Ramos (cell line): Measurements from ENCODE around the gene SLC6A2.

ENCODE experiments used
- in situ Hi-C: fragments of 300-500 bp; cut with MboI; formaldehyde crosslinking; loops from one replicate; pipeline ENCODE4 v1.14.3; 2022; ENCODE audit warnings: low sequenced_read_pairs; ENCODE audit not compliant: unreplicated experiment

The SLC6A2 gene

DNA sequence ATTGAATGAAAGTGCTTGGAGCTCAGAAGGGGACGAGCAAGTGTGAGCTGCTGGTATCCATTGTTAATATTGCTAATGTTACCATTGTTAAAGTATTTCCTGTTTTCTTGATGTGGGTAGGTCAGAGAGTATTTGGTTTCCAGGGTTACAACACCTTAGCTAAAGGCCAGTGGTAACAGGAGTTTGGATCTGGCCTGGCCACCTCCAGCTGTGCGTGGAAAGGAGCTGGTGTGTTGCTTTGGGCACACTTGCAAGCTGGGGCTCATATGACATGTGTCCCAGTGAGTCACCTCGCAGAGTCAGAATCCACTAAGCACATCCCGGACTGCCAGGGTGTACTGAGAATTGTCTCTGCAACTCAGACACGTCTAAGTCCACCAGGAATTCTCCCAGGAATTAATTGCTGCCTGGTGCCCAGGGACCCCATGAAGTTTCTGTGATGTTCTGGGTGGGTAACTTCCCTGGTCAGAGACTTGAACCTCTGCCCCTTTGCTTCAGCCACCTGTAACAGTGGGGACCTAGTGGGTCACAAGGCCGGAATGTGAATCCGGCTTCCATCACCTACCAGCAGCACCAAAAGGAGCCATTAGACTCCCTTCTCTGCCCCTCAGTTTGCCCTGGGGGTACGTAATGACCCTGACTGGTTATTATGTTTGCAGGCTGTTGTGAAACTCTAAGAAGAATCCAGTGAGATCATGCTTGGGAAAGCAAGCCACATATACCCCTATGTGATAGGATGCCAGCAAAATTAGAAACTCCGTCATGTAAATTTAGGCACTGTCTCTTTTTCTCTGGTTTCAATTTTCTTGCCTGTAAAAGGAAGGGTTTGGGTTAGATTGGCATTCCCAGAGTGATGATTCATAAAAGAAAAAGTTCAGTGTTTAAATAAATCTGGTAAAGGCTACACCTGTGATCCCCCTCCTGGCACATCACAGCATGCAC, 12.8 kb downstream of the SLC6A2 start:
- in situ Hi-C loops: no loop called here

- in situ Hi-C loops: no loop called here
Measured at GRCh38 chr16:55671206-55671973, 15.6 kb downstream of the SLC6A2 start.

DNA sequence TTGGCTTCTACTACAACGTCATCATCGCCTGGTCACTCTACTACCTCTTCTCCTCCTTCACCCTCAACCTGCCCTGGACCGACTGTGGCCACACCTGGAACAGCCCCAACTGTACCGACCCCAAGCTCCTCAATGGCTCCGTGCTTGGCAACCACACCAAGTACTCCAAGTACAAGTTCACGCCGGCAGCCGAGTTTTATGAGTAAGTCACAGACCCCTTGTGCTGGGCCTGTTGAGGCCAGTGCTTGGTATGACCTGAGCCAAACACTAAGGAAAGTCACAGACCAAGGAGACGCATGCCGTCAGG, 16.1 kb downstream of the SLC6A2 start:
- in situ Hi-C loops: no loop called here

DNA sequence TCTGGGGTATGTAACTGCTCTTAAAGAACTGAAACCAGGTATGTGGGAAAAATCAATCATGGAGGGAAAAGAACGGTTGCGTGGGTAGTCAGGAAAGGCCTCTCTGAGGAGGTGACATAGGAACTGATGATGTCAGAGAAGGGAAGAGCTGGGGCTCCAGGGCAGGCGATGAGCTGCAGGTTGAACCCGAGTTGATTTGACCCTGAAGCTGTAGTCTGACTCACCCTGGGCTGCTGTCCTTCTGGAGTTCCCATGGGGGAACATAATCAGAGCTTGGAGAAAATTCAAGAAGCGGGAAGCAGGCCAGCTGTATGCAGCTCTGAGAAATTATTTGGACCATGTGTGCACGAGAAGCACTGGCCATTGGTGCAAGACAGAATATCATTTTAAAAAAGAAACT, 16.7 kb downstream of the SLC6A2 start:
- in situ Hi-C loops: no loop called here

DNA sequence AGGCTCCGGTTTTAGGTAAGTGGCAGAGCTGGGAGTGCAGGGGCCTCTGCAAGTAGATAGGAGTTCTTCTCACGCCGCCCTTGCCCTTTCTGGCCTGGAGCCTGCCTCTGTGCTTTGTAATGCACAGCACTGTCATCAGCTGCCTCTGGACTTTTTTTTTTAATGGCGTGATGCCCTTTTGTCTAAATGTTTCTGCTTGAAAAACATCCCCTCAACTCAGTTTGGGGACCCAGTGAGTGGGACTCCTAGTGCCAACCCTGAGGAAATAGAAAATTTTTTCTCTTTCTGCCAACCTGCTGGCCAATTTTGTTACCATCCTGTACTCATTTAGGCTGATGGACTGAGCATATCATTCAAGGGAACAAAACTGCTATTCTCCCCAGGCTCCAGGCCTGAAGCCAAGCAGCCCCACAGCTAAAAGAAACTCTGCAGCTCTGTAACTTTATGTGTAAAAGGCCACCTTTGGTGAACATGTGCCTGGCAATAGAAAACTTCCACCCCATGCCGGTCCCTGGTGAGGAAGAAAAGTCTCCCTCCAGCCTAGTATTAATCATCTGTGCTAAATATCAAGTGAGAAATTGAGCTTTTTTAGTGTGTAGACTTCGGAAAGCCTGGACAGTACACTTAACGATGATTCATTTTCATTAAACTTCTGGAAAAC, 22.5 kb downstream of the SLC6A2 start:
- in situ Hi-C loops: no loop called here

GRCh38 chr16:55682086-55682485, 26.3 kb downstream of the SLC6A2 start:
- in situ Hi-C loops: no loop called here

GRCh38 chr16:55685973-55686372, 30.2 kb downstream of the SLC6A2 start:
- in situ Hi-C loops: no loop called here

DNA sequence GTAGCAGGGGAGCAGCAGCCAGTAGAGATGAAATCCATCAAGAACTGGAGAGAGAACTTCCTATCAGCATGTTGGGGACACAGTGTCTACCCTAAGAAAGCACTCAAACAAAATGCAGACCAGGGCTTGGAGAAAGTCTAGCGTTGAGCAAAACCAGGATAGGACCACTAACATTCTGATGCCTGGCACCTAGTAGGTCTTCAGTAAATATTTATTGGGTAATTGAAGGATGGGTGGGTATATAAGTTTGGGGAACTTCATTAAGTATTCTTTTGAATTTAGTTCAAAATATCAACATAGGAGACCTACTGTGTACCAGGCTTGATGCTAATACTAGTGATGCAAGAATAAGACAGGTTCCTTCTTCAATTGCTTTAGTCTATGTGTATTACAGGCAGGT, 30.9 kb downstream of the SLC6A2 start:
- in situ Hi-C loops: no loop called here

GRCh38 chr16:55687802-55688201, 32.0 kb downstream of the SLC6A2 start:
- in situ Hi-C loops: no loop called here

DNA sequence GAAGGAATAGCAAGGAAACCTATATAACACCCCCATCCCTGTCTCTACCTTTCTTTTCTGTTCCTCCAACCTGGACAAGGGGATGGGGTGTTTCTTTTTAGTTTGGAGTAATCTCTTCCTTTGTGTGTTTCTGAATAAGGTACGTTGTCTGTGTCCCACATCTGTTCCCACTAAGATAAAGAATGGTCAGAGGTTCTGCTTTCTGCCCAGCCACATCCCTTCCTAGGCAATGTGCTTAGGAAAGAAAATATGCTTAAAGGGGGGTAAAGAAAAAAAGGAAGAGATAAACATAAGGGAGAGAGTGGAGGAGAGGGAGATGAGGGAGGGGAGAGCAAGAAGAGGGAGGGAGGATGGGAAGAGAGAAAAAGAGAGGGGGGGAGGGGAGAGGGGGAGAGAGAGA, 35.1 kb downstream of the SLC6A2 start:
- in situ Hi-C loops: no loop called here

- in situ Hi-C loops: no loop called here
Measured at GRCh38 chr16:55691771-55692170, 36.0 kb downstream of the SLC6A2 start.

- in situ Hi-C loops: no loop called here
Measured at GRCh38 chr16:55695595-55695994, 39.8 kb downstream of the SLC6A2 start.

GRCh38 chr16:55697867-55698266, 42.1 kb downstream of the SLC6A2 start:
- in situ Hi-C loops: no loop called here

DNA sequence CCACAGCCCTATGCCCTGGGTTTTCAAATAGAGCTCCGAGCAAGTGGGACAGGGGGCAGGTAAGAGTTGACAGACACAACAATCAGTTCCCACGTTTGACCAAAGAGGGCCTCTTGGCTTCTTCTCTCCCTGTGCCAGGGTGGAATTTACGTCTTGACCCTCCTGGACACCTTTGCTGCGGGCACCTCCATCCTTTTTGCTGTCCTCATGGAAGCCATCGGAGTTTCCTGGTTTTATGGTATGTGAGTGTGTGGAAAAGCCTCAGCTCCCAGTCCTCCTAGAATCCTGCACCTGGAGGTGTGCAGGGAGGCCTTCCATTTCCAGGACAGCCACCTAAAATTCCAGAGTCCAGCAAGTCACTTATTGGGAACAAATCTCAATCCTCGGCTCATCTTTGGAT, 42.5 kb downstream of the SLC6A2 start:
- in situ Hi-C loops: no loop called here

DNA sequence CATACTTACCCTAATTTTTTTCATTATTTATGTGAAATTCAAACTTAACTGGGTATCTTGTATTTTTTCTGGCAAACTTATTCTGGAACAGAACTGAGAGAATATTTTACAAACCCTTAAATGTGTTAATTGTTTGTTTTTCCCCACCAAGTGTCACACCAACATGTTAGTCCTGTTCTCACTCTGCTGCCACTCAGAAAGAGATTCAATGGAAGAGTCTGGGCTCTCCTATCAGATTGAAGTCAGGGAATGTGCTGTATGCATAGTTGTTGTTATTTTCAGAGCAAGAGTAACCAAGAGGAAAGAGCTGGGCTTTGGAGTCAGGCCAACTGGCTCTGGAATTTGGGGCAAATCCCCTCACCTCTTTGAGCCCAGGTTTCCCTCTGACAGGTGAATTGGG, 43.2 kb downstream of the SLC6A2 start:
- in situ Hi-C loops: no loop called here

DNA sequence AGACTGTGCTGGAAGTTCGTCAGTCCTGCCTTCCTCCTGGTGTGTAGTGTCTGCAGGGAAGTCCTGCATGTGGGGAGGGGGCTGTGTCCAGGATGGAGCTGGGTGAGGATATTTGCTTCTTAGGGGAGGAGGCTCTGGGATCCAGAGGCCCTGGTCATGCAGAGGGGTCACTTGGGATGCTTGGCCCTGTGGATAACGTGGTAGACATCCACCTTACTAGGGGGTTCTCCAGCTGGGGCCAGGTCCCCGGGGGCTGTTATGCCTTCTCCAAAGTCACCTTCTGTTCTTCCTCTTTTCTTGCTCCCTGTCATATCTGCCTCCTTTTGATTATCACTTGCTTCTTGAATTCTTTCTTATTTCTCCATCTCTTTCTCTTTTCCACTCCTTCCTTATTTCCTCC, 43.8 kb downstream of the SLC6A2 start:
- in situ Hi-C loops: loop anchor here (5.0 kb wide), 1 partner anchor 232 kb away; no protein-coding TSS in a partner anchor

- in situ Hi-C loops: loop anchor here (5.0 kb wide), 1 partner anchor 233 kb away; no protein-coding TSS in a partner anchor
Measured at GRCh38 chr16:55700067-55700466, 44.3 kb downstream of the SLC6A2 start.

DNA sequence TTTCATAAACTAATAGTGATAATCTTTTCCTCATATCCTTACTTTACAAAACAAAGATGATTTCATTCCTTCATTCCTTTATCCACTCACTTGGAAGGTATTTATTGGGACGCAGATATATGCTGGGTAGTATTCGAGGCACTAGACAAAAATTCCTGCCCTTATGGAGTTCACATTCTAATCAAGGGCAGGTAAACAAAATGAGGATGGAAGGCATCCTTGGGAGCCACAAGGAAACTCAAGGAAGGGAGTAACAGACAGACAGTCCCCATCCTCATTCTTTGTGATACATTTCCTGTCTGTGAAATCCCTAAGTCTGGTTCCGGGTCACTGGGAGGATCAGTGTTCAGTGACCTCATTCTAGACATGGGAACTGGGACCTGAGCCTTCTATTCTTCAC, 45.2 kb downstream of the SLC6A2 start:
- in situ Hi-C loops: loop anchor here (5.0 kb wide), 1 partner anchor 234 kb away; no protein-coding TSS in a partner anchor

DNA sequence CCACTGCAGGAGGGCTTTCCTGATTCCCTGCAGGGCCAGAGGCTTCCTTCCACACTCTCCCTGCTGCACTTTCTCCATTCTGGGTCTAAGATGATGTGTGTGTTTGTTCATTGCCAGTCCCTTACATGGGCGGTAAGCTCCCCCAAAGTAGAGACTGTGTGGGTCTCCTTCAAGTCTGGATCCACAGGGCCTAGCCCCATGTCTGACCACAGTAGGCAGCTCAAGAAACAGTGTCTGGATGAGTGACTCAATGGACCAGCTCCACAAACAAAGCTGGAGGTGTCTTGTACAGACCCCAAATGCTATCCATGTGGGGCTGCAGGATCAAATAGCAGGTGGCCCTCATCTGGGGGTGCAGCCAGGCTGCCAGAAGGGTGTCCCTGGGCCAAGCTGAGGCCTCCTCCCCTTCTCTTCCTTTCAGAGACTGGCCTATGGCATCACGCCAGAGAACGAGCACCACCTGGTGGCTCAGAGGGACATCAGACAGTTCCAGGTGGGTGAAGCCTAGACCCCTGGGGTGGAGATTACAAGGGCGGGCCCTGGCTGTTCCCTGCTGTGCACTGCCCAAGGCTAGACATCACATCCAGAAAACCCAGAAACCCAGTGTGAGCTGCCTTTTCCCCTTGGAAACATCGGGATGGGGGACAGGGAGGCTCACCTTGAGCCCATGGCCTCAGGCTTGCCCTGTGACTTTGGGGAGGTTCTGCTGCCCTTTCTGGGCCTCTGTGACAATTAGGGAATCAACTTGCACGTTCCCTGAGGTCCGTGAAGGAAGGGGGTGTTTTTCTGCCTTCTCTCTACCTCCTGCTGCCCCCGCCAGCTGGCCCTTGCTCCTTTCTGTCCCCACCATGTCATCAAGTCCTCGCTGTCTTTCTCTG, 45.9 kb downstream of the SLC6A2 start:
- in situ Hi-C loops: loop anchor here (5.0 kb wide), 1 partner anchor 234 kb away; no protein-coding TSS in a partner anchor
